VCaP (cell line): ENCODE results near the gene TBL3.

Experiments
- H3K27ac ChIP-seq: fragments of 450-650 bp; 2 replicates; pipeline ENCODE4 v1.5.1; 2017
- TF ChIP-seq, protein P1 (sequence below): fragments of 450-650 bp; conservative IDR thresholded peaks from 2 replicates; pipeline ENCODE4 v1.5.1; 2017; ENCODE audit warnings: mild to moderate bottlenecking, moderate library complexity

The TBL3 gene

DNA sequence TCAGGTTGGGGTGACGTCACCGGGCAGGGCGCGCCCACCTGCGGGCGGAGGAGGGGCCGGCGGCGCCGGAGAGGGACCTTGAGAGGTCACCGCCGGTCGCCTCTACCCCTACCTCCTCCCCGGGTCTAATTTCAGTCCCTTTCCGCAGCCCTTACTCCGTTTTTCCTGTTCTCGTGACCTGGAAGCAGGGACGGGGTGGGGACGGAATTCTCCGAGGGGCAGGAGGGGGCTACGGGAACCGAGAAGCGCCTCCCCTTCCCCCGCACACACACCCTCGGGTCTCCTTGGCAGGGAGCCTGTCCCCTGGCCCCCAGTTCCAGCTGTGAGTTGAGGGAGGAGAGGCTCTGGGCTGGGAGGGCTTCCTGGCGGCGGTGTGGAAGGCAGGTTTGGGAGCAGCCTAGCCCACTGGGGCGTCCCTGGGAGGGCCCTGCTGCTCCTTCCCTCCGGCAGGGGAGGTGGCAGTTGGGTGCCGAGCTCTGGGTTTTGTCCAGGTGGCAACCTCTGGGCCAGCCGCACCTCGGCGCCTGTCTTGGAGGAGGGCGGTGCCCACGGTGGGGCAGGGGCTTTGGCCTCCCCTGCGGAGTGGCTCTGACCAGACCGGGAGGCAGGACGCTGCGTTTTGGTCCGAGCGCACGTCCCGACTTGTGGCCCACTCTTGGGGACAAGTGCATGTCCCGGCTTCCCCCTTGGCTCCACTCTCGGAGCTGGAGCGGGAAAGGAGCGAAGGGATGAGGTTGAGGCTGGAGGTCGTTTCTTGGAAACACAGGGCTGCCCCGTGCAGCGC lies 18.7 kb downstream of the TBL3 start:
- peak overlapping the region; percentile 13; the same call in 1 of the 2 replicates for H3K27ac ChIP-seq
- TF ChIP-seq, protein P1, sequence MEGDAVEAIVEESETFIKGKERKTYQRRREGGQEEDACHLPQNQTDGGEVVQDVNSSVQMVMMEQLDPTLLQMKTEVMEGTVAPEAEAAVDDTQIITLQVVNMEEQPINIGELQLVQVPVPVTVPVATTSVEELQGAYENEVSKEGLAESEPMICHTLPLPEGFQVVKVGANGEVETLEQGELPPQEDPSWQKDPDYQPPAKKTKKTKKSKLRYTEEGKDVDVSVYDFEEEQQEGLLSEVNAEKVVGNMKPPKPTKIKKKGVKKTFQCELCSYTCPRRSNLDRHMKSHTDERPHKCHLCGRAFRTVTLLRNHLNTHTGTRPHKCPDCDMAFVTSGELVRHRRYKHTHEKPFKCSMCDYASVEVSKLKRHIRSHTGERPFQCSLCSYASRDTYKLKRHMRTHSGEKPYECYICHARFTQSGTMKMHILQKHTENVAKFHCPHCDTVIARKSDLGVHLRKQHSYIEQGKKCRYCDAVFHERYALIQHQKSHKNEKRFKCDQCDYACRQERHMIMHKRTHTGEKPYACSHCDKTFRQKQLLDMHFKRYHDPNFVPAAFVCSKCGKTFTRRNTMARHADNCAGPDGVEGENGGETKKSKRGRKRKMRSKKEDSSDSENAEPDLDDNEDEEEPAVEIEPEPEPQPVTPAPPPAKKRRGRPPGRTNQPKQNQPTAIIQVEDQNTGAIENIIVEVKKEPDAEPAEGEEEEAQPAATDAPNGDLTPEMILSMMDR: no peak

DNA sequence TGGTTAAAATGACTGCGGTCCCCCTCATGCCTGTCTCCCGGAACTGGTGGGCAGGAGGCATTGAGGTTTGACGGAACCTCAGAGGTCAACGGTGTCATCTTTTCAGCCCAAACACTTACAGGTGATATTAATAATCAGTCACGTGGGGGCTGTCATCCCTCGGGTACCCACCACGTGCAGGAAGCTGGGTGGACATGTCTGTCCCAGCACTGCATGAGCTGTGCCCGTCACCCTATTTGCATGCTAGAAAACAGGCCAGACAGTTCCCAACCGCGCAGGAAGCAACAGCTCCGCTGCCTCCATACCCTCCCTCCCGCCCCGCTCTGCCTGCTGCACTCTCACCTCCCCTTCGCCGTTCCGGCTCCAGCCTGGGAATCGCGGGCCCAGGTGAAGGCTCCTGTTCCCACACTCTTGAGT lies 19.3 kb downstream of the TBL3 start:
- TF ChIP-seq, protein P1: no peak
- no peak overlapping the region for H3K27ac ChIP-seq

DNA sequence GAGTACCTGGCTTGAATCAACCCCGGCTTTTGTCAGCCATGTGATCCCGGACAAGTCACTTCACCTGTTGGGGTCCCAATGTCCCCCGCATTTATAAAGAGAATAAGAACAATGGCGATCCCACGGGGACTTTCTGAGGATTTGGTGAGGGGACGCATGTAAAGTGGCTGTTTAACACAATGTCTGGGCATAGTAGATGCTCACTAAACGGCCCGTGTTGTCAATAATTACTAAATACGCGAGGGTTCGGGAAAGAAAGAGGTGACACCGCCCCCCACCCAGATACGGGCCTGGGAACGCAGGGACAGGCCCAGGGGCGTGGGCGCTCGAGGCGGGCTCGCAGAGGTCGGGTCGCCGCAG lies 19.7 kb downstream of the TBL3 start:
- TF ChIP-seq, protein P1: no peak
- H3K27ac ChIP-seq: no peak overlapping the region

DNA sequence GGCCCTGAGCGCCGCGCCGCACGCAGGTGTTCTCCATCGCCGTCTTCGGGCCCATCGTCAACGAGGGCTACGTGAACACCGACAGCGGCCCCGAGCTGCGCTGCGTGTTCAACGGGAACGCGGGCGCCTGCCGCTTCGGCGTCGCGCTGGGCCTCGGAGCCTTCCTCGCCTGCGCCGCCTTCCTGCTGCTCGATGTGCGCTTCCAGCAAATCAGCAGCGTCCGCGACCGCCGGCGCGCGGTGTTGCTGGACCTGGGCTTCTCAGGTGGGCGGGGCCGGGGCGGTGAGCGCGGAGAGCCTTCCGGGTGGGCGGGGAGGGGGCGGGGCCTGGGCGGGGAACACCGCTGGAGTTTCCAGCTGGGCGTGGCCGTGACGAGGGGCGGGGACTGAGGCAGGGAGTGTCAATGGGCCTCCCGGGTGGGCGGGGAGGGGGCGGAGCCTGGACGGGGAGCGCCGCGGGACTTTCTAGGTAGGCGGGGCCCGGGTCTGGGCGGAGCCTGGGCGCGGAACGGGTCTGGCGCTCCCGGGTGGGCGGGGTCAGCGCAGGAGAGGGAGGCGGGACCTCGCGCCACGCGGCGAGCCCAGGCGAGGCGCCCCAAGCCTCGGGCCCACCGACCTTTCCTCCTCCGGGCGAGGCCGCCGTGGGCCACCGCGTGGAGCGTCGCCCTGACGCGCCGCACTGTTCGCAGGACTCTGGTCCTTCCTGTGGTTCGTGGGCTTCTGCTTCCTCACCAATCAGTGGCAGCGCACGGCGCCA lies 20.3 kb downstream of the TBL3 start:
- H3K27ac ChIP-seq: no peak overlapping the region
- TF ChIP-seq, protein P1: no peak

DNA sequence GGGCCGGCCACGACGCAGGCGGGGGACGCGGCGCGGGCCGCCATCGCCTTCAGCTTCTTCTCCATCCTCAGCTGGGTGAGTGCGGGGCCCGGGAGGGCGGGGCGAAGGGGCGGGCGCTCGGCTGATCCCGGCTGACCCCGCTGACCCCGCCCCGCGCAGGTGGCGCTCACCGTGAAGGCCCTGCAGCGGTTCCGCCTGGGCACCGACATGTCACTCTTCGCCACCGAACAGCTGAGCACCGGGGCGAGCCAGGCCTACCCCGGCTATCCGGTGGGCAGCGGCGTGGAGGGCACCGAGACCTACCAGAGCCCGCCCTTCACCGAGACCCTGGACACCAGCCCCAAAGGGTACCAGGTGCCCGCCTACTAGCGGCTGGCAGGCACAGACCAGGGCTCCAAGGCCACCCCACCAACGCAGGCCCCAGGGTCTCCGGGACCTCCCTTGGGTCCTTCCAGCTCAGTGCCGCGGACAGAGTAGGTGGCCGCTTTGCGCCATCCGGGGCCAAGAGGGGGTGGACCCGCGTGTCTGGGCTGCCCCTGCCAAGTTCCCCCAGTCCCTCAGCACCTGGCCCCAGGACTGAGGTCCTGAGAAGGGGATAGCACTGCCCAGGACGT lies 21.0 kb downstream of the TBL3 start:
- no peak overlapping the region for H3K27ac ChIP-seq
- TF ChIP-seq, protein P1: no peak

DNA sequence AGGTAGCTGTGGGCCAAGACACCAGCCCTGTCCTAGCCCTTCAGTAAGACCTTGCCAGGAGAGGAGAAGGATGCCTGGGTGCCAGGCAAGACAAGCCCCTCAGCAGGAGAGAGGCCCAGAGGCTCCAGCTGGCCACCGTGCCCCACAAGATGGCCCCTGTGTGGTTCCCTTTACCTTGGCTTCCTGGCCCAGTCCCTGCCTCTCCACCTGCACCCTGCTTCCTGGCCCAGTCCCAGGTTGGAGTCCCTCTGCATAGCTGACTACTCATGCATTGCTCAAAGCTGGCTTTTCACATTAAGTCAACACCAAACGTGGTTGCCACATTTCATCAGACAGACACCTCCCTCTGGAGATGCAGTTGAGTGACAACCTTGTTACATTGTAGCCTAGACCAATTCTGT lies 21.9 kb downstream of the TBL3 start:
- TF ChIP-seq, protein P1: no peak
- H3K27ac ChIP-seq: peak overlapping the region; percentile 11; the same call in 1 of the 2 replicates
